Chondrocyte (in vitro differentiated cells): ENCODE data around the gene GHRHR. TPM values are rescaled to one million over a fixed set of nuclear protein-coding genes. Genes with fewer than 3 reads are reported as not detected.
A peak's percentile ranks its signal among the peaks of the same experiment; 100 is the strongest.

Experiments used
- DNase-seq: peaks from one replicate; pipeline ENCODE4 v3.0.0; 2021; ENCODE audit warnings: mixed read lengths, low spot score
- H3K27ac Mint-ChIP-seq: one replicate; pipeline ENCODE4 v1.8.0; 2021; ENCODE audit warnings: mild to moderate bottlenecking, moderate library complexity, mixed read lengths; ENCODE audit not compliant: unreplicated experiment
- H3K27me3 Mint-ChIP-seq: 2 replicates; pipeline ENCODE4 v1.8.0; 2021; ENCODE audit warnings: low read depth, mixed read lengths
- H3K36me3 Mint-ChIP-seq: 2 replicates; pipeline ENCODE4 v1.8.0; 2021; ENCODE audit warnings: low read depth, mixed read lengths
- H3K4me1 Mint-ChIP-seq: 2 replicates; pipeline ENCODE4 v1.8.0; 2021; ENCODE audit warnings: low read depth, mild to moderate bottlenecking, mixed read lengths
- H3K4me3 Mint-ChIP-seq: one replicate; pipeline ENCODE4 v1.8.0; 2021; ENCODE audit warnings: mild to moderate bottlenecking, moderate library complexity, mixed read lengths; ENCODE audit not compliant: unreplicated experiment
- H3K9me3 Mint-ChIP-seq: 2 replicates; pipeline ENCODE4 v1.8.0; 2021; ENCODE audit warnings: low read depth, mixed read lengths
- CTCF ChIP-seq: fragments of 200-600 bp; sonication (generic); IDR thresholded peaks from 2 replicates; pipeline ENCODE4 v1.5.0; 2021; ENCODE audit warnings: antibody characterized with exemption, mild to moderate bottlenecking, moderate library complexity
- total RNA-seq: library from RNA; stranded (reverse); gene quantifications from 3 replicates; pipeline ENCODE4 v1.2.1, GENCODE V29; 2021

The GHRHR gene
- total RNA-seq, 1 donor from 2014 or later = not detected

GRCh38 chr7:30975256-30975899 is 11.6 kb downstream of the GHRHR start:
- no peaks in the 10 kb centered on the region for H3K4me1 Mint-ChIP-seq
- no peak for TF ChIP-seq CTCF
- H3K27ac Mint-ChIP-seq = no peak overlapping the region
- no peaks in the 10 kb centered on the region for H3K9me3 Mint-ChIP-seq
- no peak overlapping the region for H3K4me3 Mint-ChIP-seq
- DNase-seq = no peak
- H3K36me3 Mint-ChIP-seq = no peaks in the 10 kb centered on the region
- H3K27me3 Mint-ChIP-seq = peaks cover 83% of the 10 kb centered on the region

- no peak overlapping the region for H3K4me3 Mint-ChIP-seq
- TF ChIP-seq CTCF = no peak
- H3K4me1 Mint-ChIP-seq = no peaks in the 10 kb centered on the region
- H3K27me3 Mint-ChIP-seq = peaks cover 83% of the 10 kb centered on the region
- no peak overlapping the region for H3K27ac Mint-ChIP-seq
- no peaks in the 10 kb centered on the region for H3K36me3 Mint-ChIP-seq
- no peaks in the 10 kb centered on the region for H3K9me3 Mint-ChIP-seq
- DNase-seq = no peak
Measured at GRCh38 chr7:30976381-30976780, 12.6 kb downstream of the GHRHR start.

- Mint-ChIP-seq H3K36me3 (no peaks in the 10 kb centered on the region), H3K9me3 (no peaks in the 10 kb centered on the region), H3K27me3 (peaks cover 75% of the 10 kb centered on the region), H3K4me1 (no peaks in the 10 kb centered on the region), H3K27ac (no peak overlapping the region), H3K4me3 (no peak overlapping the region)
- TF ChIP-seq CTCF = no peak
- no peak for DNase-seq
Measured at GRCh38 chr7:30977222-30977621, 13.5 kb downstream of the GHRHR start.

- H3K36me3 Mint-ChIP-seq = no peaks in the 10 kb centered on the region
- H3K9me3 Mint-ChIP-seq = no peaks in the 10 kb centered on the region
- peak; percentile 79 for TF ChIP-seq CTCF
- H3K27me3 Mint-ChIP-seq = peaks cover 69% of the 10 kb centered on the region
- no peaks in the 10 kb centered on the region for H3K4me1 Mint-ChIP-seq
- H3K4me3 Mint-ChIP-seq = no peak overlapping the region
- DNase-seq = no peak
- no peak overlapping the region for H3K27ac Mint-ChIP-seq
Measured at GRCh38 chr7:30977896-30978564, 14.3 kb downstream of the GHRHR start.

- Mint-ChIP-seq H3K4me3 (no peak overlapping the region), H3K9me3 (no peaks in the 10 kb centered on the region), H3K27me3 (peaks cover 73% of the 10 kb centered on the region), H3K4me1 (peaks cover 5% of the 10 kb centered on the region), H3K36me3 (no peaks in the 10 kb centered on the region), H3K27ac (no peak overlapping the region)
- DNase-seq = no peak
- no peak for TF ChIP-seq CTCF
Measured at GRCh38 chr7:30979027-30979426, 15.3 kb downstream of the GHRHR start.
